Transverse colon (tissue), 4 donors: ENCODE data around the gene ATP9A. TPM values are rescaled to one million over a fixed set of nuclear protein-coding genes. Genes with fewer than 3 reads are reported as not detected.
"Not testable (repeated sequence)": the region's sequence is repeated elsewhere in the genome, so short reads cannot be mapped to it uniquely, and the experiment has no call there.

ENCODE experiments used
- DNase-seq: peaks from one replicate; pipeline ENCODE4 v3.0.0-alpha.2; 2019
- H3K27ac ChIP-seq, 4 donors: fragments of 200-600 bp; sonication (generic); 2 replicates each; pipeline ENCODE4 v1.5.1; 2016 to 2018; ENCODE audit warnings: inconsistent platforms in 4 of 4
- H3K27me3 ChIP-seq: fragments of 200-600 bp; sonication (generic); 2 replicates; pipeline ENCODE4 v1.5.1; 2017; ENCODE audit warnings: inconsistent platforms
- H3K36me3 ChIP-seq, 4 donors: fragments of 200-600 bp; sonication (generic); 2 replicates each; pipeline ENCODE4 v1.5.1; 2017 to 2019; ENCODE audit warnings: inconsistent platforms in 4 of 4
- H3K4me1 ChIP-seq, 4 donors: fragments of 200-600 bp; sonication (generic); 2 replicates each; pipeline ENCODE4 v1.5.1; 2017 to 2020; ENCODE audit warnings: inconsistent platforms in 4 of 4
- H3K4me3 ChIP-seq, 4 donors: fragments of 200-600 bp; sonication (generic); 1 replicate in 1 of 4; 2 replicates in 3 of 4; pipeline versions ENCODE4 v1.5.1 to v1.6.1; 2017 to 2019; ENCODE audit warnings: inconsistent platforms in 4 of 4
- H3K9me3 ChIP-seq, 2 donors: fragments of 200-600 bp; sonication (generic); 2 replicates each; pipeline ENCODE4 v1.5.1; 2017 to 2019; ENCODE audit warnings: inconsistent platforms in 2 of 2
- EP300 ChIP-seq: sonication (generic); formaldehyde crosslinking; IDR thresholded peaks from one replicate; pipeline ENCODE4 v1.6.1; 2017; ENCODE audit warnings: antibody characterized with exemption, low read depth
- POLR2A ChIP-seq: fragments of 450-650 bp; IDR thresholded peaks from one replicate; pipeline ENCODE4 v1.6.1; 2016; ENCODE audit warnings: antibody characterized with exemption, mild to moderate bottlenecking, moderate library complexity
- POLR2AphosphoS5 ChIP-seq, 3 donors: sonication (generic); formaldehyde crosslinking; IDR thresholded peaks; one replicate each; pipeline ENCODE4 v1.6.1; 2016; ENCODE audit warnings: antibody characterized with exemption in 3 of 3
- WGBS, 2 donors: methylation state at CpG; one replicate each; pipeline ENCODE4 v1.1.5; 2018; ENCODE audit warnings: low coverage in 1 of 2; 5-methylcytosine and 5-hydroxymethylcytosine counted together
- in situ Hi-C, 4 donors: fragments of 200-750 bp; cut with MboI; loops; one replicate each; pipeline versions ENCODE4 v1.15.0 to v1.15.1; 2017; ENCODE audit warnings: low sequenced_read_pairs in 3 of 4, low pct_ligation_motif_present in 1 of 4, low pct_unique_long_range_greater_than_20kb in 1 of 4
- intact Hi-C: fragments of 100-400 bp; cut with DNase I; formaldehyde crosslinking; loops from one replicate; pipeline ENCODE4 v1.15.1; 2023; ENCODE audit warnings: low total_unique reads
- total RNA-seq, 4 donors: library from RNA; depleted of rRNA; stranded (reverse); fragments of >200 nt; gene quantifications; one replicate each; pipeline ENCODE4 v1.1.0, GENCODE V29; 2016
- TF ChIP-seq, protein P1 (sequence below), 5 experiments: fragments of 200-600 bp in 3 of 5; fragments of 450-650 bp in 2 of 5; sonication (generic) in 3 of 5; IDR thresholded peaks; 1 replicate in 2 of 5; 2 replicates in 3 of 5; pipeline ENCODE4 v1.5.1; 2016 to 2017; ENCODE audit warnings: antibody characterized with exemption in 5 of 5, inconsistent platforms in 3 of 5, mild to moderate bottlenecking in 2 of 5, moderate library complexity in 1 of 5

The ATP9A gene
- total RNA-seq, 4 donors from 2014 or later = 66.3 to 93.0 (median 78.9) TPM

DNA sequence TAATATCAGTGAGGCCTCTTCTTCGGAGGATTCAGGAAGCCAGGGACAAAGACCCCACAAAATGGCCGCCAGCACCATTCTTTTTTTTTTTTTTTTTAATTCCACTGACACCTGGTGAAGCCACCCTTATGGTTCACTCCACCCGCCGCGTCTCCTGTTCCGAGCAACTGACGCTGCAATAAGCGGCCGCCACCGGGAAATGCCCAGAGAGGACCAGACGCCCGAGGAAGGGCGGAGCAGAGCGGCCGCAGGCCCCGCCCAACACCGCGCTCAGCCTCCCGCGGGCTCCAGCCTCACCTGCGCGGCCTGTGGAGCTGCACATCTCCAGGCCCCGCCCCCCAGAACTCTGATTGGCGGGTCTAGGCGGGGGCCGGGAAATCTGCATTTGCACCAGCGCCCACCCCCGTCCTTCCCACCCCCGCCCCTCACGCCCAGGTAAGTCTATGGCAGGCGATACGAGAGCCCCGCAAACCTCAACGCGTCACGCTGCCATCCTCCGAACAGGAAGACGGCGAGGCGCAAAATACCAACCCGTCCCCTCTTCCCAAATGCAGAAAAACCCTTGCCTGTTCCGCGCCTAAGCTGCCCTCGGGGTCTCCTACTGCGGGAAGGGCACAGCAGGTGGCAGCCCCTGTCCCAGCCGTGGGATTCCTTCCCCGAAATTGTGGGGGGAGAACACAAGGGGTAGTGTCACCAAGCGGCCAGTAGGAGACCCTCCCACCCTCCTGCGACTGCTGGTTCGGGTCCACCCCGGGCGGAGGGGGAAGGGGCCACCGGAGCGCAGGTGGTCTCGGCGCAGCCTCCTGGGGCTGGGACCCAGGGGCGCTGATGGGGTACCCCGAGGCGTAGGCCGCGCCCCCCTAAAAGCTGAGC, 960 bp downstream of the ATP9A start:
- no peaks in the 10 kb centered on the region for H3K9me3 ChIP-seq
- peak overlapping the region; percentile 59 to 85 (median 67) for H3K4me3 ChIP-seq
- H3K27ac ChIP-seq = peak overlapping the region; percentile 85 to 88 (median 85)
- DNase-seq = peak; percentile 93
- no peaks in the 10 kb centered on the region for H3K36me3 ChIP-seq
- no peaks in the 10 kb centered on the region for H3K27me3 ChIP-seq
- in situ Hi-C loops (no loop called here), intact Hi-C loops (no loop called here)
- 2 to 40% methylated on average over 1 to 37 of the region's 61 CpGs for whole genome bisulfite sequencing, 2 donors
- H3K4me1 ChIP-seq = peaks cover 2 to 26% (median 9%) of the 10 kb centered on the region in 4 donors
- peak in 2 of 3 donors; percentile 50 to 75 for TF ChIP-seq POLR2AphosphoS5 (IDR thresholded peaks at IDR 0.05)
- TF ChIP-seq, protein P1, sequence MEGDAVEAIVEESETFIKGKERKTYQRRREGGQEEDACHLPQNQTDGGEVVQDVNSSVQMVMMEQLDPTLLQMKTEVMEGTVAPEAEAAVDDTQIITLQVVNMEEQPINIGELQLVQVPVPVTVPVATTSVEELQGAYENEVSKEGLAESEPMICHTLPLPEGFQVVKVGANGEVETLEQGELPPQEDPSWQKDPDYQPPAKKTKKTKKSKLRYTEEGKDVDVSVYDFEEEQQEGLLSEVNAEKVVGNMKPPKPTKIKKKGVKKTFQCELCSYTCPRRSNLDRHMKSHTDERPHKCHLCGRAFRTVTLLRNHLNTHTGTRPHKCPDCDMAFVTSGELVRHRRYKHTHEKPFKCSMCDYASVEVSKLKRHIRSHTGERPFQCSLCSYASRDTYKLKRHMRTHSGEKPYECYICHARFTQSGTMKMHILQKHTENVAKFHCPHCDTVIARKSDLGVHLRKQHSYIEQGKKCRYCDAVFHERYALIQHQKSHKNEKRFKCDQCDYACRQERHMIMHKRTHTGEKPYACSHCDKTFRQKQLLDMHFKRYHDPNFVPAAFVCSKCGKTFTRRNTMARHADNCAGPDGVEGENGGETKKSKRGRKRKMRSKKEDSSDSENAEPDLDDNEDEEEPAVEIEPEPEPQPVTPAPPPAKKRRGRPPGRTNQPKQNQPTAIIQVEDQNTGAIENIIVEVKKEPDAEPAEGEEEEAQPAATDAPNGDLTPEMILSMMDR (IDR thresholded peaks at IDR 0.05) = peak; percentile 21 to 72 (median 33)
- peak; percentile 64 for TF ChIP-seq POLR2A
- TF ChIP-seq EP300 = no peak

- Histone ChIP-seq H3K4me1 (peaks cover 5 to 40% (median 16%) of the 10 kb centered on the region in 4 donors), H3K27ac (peak overlapping the region in 1 of 4 donors; percentile 27)
- H3K4me3 ChIP-seq, intact Hi-C loops, H3K27me3 ChIP-seq, in situ Hi-C loops, H3K9me3 ChIP-seq, H3K36me3 ChIP-seq, DNase-seq: not testable (repeated sequence)
- 83 to 93% methylated on average over 8 to 10 of the region's 10 CpGs for WGBS, 2 donors
Observed at GRCh38 chr20:51765381-51765780, 2.8 kb downstream of the ATP9A start.

- in situ Hi-C loops = no loop called here
- H3K36me3 ChIP-seq = no peaks in the 10 kb centered on the region
- peaks cover 5 to 44% (median 17%) of the 10 kb centered on the region in 4 donors for H3K4me1 ChIP-seq
- DNase-seq = no peak
- H3K9me3 ChIP-seq = no peaks in the 10 kb centered on the region
- no peak for TF ChIP-seq POLR2A
- TF ChIP-seq POLR2AphosphoS5 (IDR thresholded peaks at IDR 0.05) = no peak
- TF ChIP-seq, protein P1 (IDR thresholded peaks at IDR 0.05) = no peak
- no peak for TF ChIP-seq EP300
- H3K27ac ChIP-seq = no peak overlapping the region
- no peaks in the 10 kb centered on the region for H3K27me3 ChIP-seq
- intact Hi-C loops = no loop called here
- WGBS, 2 donors = 80 to 82% methylated on average over 3 to 6 of the region's 6 CpGs
- no peak overlapping the region for H3K4me3 ChIP-seq
Observed at GRCh38 chr20:51763965-51764602, 4.1 kb downstream of the ATP9A start.

- DNase-seq = no peak
- intact Hi-C loops (no loop called here), in situ Hi-C loops (no loop called here)
- Histone ChIP-seq H3K36me3 (no peaks in the 10 kb centered on the region), H3K27me3 (no peaks in the 10 kb centered on the region), H3K9me3 (no peaks in the 10 kb centered on the region), H3K4me1 (peaks cover 0 to 45% (median 18%) of the 10 kb centered on the region in 4 donors), H3K4me3 (peak overlapping the region in 1 of 4 donors; percentile 1), H3K27ac (peak overlapping the region; percentile 74 to 88 (median 80))
- WGBS, 2 donors = 33 to 57% methylated on average over 3 to 14 of the region's 14 CpGs
- peak in 1 of 3 donors; percentile 16 for TF ChIP-seq POLR2AphosphoS5 (IDR thresholded peaks at IDR 0.05)
- no peak for TF ChIP-seq POLR2A
Observed at GRCh38 chr20:51760905-51761546, 7.2 kb downstream of the ATP9A start.
